H9 (cell line): ENCODE data around the gene FNDC3B. TPM values are rescaled to one million over a fixed set of nuclear protein-coding genes. Genes with fewer than 3 reads are reported as not detected.

ENCODE experiments used
- DNase-seq: peaks from one replicate; pipeline ENCODE4 v3.0.0-alpha.2; 2017
- H2AFZ ChIP-seq: one replicate; pipeline ENCODE4 v1.6.1; 2013; ENCODE audit warnings: mild to moderate bottlenecking, low read length, control low read depth, moderate library complexity
- H2AK5ac ChIP-seq: 2 replicates; pipeline ENCODE4 v1.6.1; 2013; ENCODE audit warnings: low read length, control low read depth, mixed read lengths; ENCODE audit not compliant: insufficient read length
- H2BK120ac ChIP-seq: one replicate; pipeline ENCODE4 v1.6.1; 2013; ENCODE audit warnings: low read depth, mild to moderate bottlenecking, low read length, control low read depth, inconsistent platforms; ENCODE audit not compliant: poor library complexity, severe bottlenecking
- H2BK12ac ChIP-seq: 2 replicates; pipeline ENCODE4 v1.6.1; 2013; ENCODE audit warnings: low read length, control low read depth, mixed read lengths, low read depth; ENCODE audit not compliant: insufficient read length
- H2BK15ac ChIP-seq: 2 replicates; pipeline ENCODE4 v1.6.1; 2013; ENCODE audit warnings: low read depth, low read length, control low read depth
- H2BK20ac ChIP-seq: one replicate; pipeline ENCODE4 v1.6.1; 2013; ENCODE audit warnings: low read depth, mild to moderate bottlenecking, low read length, control low read depth, inconsistent platforms; ENCODE audit not compliant: poor library complexity, severe bottlenecking
- H2BK5ac ChIP-seq: 2 replicates; pipeline ENCODE4 v1.6.1; 2013; ENCODE audit warnings: low read length, control low read depth, mixed read lengths; ENCODE audit not compliant: insufficient read length
- H3K14ac ChIP-seq: 2 replicates; pipeline ENCODE4 v1.6.1; 2013; ENCODE audit warnings: low read length, control low read depth; ENCODE audit not compliant: insufficient read depth
- H3K18ac ChIP-seq: 2 replicates; pipeline ENCODE4 v1.6.1; 2013; ENCODE audit warnings: low read depth, mild to moderate bottlenecking, mixed read lengths, low read length, control low read depth; ENCODE audit not compliant: insufficient read length
- H3K23ac ChIP-seq: 2 replicates; pipeline ENCODE4 v1.6.1; 2013; ENCODE audit warnings: low read length, control low read depth, mixed read lengths, low read depth; ENCODE audit not compliant: insufficient read length
- H3K23me2 ChIP-seq: 2 replicates; pipeline ENCODE4 v1.6.1; 2013; ENCODE audit warnings: low read depth, mild to moderate bottlenecking, mixed read lengths, low read length, control low read depth; ENCODE audit not compliant: insufficient read length, poor library complexity, severe bottlenecking
- H3K27ac ChIP-seq: 2 replicates; pipeline ENCODE4 v1.5.1; 2013; ENCODE audit warnings: low read length, control low read depth, mixed read lengths, low read depth; ENCODE audit not compliant: insufficient read length
- H3K27me3 ChIP-seq: 2 replicates; pipeline ENCODE4 v1.6.1; 2013; ENCODE audit warnings: low read length, control low read depth, inconsistent platforms; ENCODE audit not compliant: insufficient read depth
- H3K4ac ChIP-seq: 2 replicates; pipeline ENCODE4 v1.6.1; 2013; ENCODE audit warnings: low read depth, mild to moderate bottlenecking, control low read depth, inconsistent platforms, low read length, moderate library complexity
- H3K4me1 ChIP-seq: 2 replicates; pipeline ENCODE4 v1.6.1; 2013; ENCODE audit warnings: low read length, control low read depth, inconsistent platforms; ENCODE audit not compliant: insufficient read depth
- H3K4me2 ChIP-seq: 2 replicates; pipeline ENCODE4 v1.6.1; 2013; ENCODE audit warnings: low read length, control low read depth, mixed read lengths; ENCODE audit not compliant: insufficient read length, insufficient read depth
- H3K56ac ChIP-seq: 2 replicates; pipeline ENCODE4 v1.6.1; 2013; ENCODE audit warnings: low read depth, mild to moderate bottlenecking, mixed read lengths, low read length, control low read depth; ENCODE audit not compliant: insufficient read length
- H3K79me1 ChIP-seq: 2 replicates; pipeline ENCODE4 v1.6.1; 2013; ENCODE audit warnings: low read depth, mild to moderate bottlenecking, moderate library complexity, low read length, control low read depth, inconsistent platforms; ENCODE audit not compliant: insufficient read depth, poor library complexity, severe bottlenecking
- H3K79me2 ChIP-seq: 2 replicates; pipeline ENCODE4 v1.6.1; 2013; ENCODE audit warnings: low read length, control low read depth, inconsistent platforms; ENCODE audit not compliant: insufficient read depth
- H3K9ac ChIP-seq: 2 replicates; pipeline ENCODE4 v1.6.1; 2013; ENCODE audit warnings: low read length, control low read depth, mixed read lengths; ENCODE audit not compliant: insufficient read length; ENCODE audit errors: extremely low read depth
- H3K9me3 ChIP-seq: one replicate; pipeline ENCODE4 v1.6.1; 2013; ENCODE audit warnings: low read depth, low read length, inconsistent platforms; ENCODE audit not compliant: control insufficient read depth
- H3T11ph ChIP-seq: one replicate; pipeline ENCODE4 v1.6.1; 2013; ENCODE audit warnings: mild to moderate bottlenecking, low read length, control low read depth, inconsistent platforms
- H4K20me1 ChIP-seq: one replicate; pipeline ENCODE4 v1.6.1; 2013; ENCODE audit not compliant: control insufficient read depth, insufficient read length, insufficient read depth
- H4K5ac ChIP-seq: 2 replicates; pipeline ENCODE4 v1.6.1; 2013; ENCODE audit warnings: low read depth, mild to moderate bottlenecking, mixed read lengths, low read length, control low read depth; ENCODE audit not compliant: insufficient read length
- H4K8ac ChIP-seq: replicated peaks from 2 replicates; pipeline ENCODE4 v1.6.1; 2013; ENCODE audit warnings: low read length, control low read depth, mixed read lengths, low read depth; ENCODE audit not compliant: insufficient read length
- H4K91ac ChIP-seq: 2 replicates; pipeline ENCODE4 v1.6.1; 2013; ENCODE audit warnings: low read depth, mild to moderate bottlenecking, moderate library complexity, mixed read lengths, low read length, control low read depth; ENCODE audit not compliant: insufficient read length
- H3K27ac Mint-ChIP-seq, 3 experiments: 2 replicates in 2 of 3; 3 replicates in 1 of 3; pipeline ENCODE4 v1.8.0; 2020 to 2021; ENCODE audit warnings: mixed read lengths in 3 of 3, mild to moderate bottlenecking in 1 of 3, moderate library complexity in 1 of 3
- H3K27me3 Mint-ChIP-seq: 2 replicates; pipeline ENCODE4 v1.8.0; 2021; ENCODE audit warnings: low read depth, mild to moderate bottlenecking, moderate library complexity, mixed read lengths
- H3K36me3 Mint-ChIP-seq, 3 experiments: 2 replicates in 2 of 3; 3 replicates in 1 of 3; pipeline ENCODE4 v1.8.0; 2020 to 2021; ENCODE audit warnings: low read depth in 3 of 3, mixed read lengths in 3 of 3; ENCODE audit not compliant: insufficient read depth in 1 of 3
- H3K4me1 Mint-ChIP-seq, 2 experiments: 2 replicates each; pipeline ENCODE4 v1.8.0; 2020; ENCODE audit warnings: mixed read lengths in 2 of 2
- H3K4me3 Mint-ChIP-seq, 2 experiments: 2 replicates in 1 of 2; 3 replicates in 1 of 2; pipeline ENCODE4 v1.8.0; 2020 to 2021; ENCODE audit warnings: mild to moderate bottlenecking in 2 of 2, mixed read lengths in 2 of 2, moderate library complexity in 1 of 2
- H3K9me3 Mint-ChIP-seq, 2 experiments: 2 replicates in 1 of 2; 3 replicates in 1 of 2; pipeline ENCODE4 v1.8.0; 2020; ENCODE audit warnings: mild to moderate bottlenecking in 2 of 2, mixed read lengths in 2 of 2, moderate library complexity in 1 of 2
- WGBS: extraction: QIAGEN DNeasy Blood & Tissue Kit; methylation state at CpG from one replicate; pipeline ENCODE4 v1.1.7; 2013; ENCODE audit warnings: missing lambda C conversion rate, low lambda C conversion rate, mixed read lengths; ENCODE audit not compliant: insufficient read length; ENCODE audit errors: extremely low coverage; 5-methylcytosine and 5-hydroxymethylcytosine counted together
- total RNA-seq: library from RNA; stranded (reverse); gene quantifications from 2 replicates; pipeline ENCODE4 v1.2.1, GENCODE V29; 2021
- TF ChIP-seq, protein P1 (sequence below): fragments of 200-600 bp; sonication (generic); conservative IDR thresholded peaks from 3 replicates; pipeline ENCODE4 v1.8.0; 2021; ENCODE audit warnings: antibody characterized with exemption, mild to moderate bottlenecking

Gene FNDC3B
- total RNA-seq, 1 experiment from 2014 or later, result 43.8 TPM

DNA sequence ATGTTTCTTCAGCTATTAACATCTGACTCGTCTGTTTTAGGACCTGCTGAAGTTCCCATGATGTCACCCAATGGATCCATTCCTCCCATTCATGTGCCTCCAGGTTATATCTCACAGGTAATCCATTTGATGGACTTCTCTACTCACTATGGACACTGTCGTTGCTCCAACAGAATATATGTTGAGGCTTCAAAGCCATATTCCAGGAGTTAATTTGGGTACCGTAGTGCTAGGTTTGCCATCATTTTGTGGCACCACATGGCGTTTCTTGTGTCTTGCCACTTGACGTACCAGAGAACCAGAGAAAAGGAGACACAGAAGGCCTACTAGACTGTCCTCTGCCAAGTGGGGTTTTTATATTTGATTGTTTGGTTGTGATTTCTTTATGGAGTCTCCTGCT lies 187.5 kb downstream of the FNDC3B start:
- Histone ChIP-seq H3T11ph (no peak overlapping the region), H4K20me1 (no peaks in the 10 kb centered on the region)

More for the DNA sequence above, 187.5 kb downstream of the FNDC3B start:
- H3K27ac Mint-ChIP-seq, result 0 out of 7 replicates have a peak overlapping the region, but pooled peaks of 1 of the 3 experiments have one; percentile 12
- H3K9me3 ChIP-seq, result no peaks in the 10 kb centered on the region
- no peak overlapping the region for H4K8ac ChIP-seq
- no peak overlapping the region for H2AK5ac ChIP-seq
- H4K91ac ChIP-seq, result no peak overlapping the region
- no peak overlapping the region for H2BK12ac ChIP-seq
- H3K36me3 Mint-ChIP-seq, result peaks cover 11 to 16% (median 13%) of the 10 kb centered on the region in 3 experiments; a peak in 6 of 7 replicates
- peaks cover 39 to 41% of the 10 kb centered on the region in 2 experiments for H3K4me1 Mint-ChIP-seq
- no peak overlapping the region for H3K14ac ChIP-seq
- no peak overlapping the region for H2BK20ac ChIP-seq
- no peak overlapping the region for H3K4me2 ChIP-seq
- H3K56ac ChIP-seq, result no peak overlapping the region
- TF ChIP-seq, protein P1, sequence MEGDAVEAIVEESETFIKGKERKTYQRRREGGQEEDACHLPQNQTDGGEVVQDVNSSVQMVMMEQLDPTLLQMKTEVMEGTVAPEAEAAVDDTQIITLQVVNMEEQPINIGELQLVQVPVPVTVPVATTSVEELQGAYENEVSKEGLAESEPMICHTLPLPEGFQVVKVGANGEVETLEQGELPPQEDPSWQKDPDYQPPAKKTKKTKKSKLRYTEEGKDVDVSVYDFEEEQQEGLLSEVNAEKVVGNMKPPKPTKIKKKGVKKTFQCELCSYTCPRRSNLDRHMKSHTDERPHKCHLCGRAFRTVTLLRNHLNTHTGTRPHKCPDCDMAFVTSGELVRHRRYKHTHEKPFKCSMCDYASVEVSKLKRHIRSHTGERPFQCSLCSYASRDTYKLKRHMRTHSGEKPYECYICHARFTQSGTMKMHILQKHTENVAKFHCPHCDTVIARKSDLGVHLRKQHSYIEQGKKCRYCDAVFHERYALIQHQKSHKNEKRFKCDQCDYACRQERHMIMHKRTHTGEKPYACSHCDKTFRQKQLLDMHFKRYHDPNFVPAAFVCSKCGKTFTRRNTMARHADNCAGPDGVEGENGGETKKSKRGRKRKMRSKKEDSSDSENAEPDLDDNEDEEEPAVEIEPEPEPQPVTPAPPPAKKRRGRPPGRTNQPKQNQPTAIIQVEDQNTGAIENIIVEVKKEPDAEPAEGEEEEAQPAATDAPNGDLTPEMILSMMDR, result no peak
- no peak overlapping the region for H3K9ac ChIP-seq
- no peak overlapping the region for H3K4ac ChIP-seq
- no peak overlapping the region for H3K4me3 Mint-ChIP-seq
- no peak overlapping the region for H2BK120ac ChIP-seq
- H2BK15ac ChIP-seq, result no peak overlapping the region
- WGBS, result no CpG with 5 or more reads among the region's 5 CpGs
- H4K5ac ChIP-seq, result no peak overlapping the region
- DNase-seq, result no peak
- H3K27me3 Mint-ChIP-seq, result no peaks in the 10 kb centered on the region
- no peaks in the 10 kb centered on the region for H3K9me3 Mint-ChIP-seq
- no peak overlapping the region for H3K23ac ChIP-seq
- H3K4me1 ChIP-seq, result peaks cover 9% of the 10 kb centered on the region; the same call in 1 of the 2 replicates
- H3K79me1 ChIP-seq, result no peaks in the 10 kb centered on the region
- H3K23me2 ChIP-seq, result no peaks in the 10 kb centered on the region
- H2BK5ac ChIP-seq, result no peak overlapping the region
- H3K79me2 ChIP-seq, result peaks cover 4% of the 10 kb centered on the region; the same call in 1 of the 2 replicates
- no peak overlapping the region for H3K18ac ChIP-seq
- H3K27me3 ChIP-seq, result no peaks in the 10 kb centered on the region
- H3K27ac ChIP-seq, result no peak overlapping the region
- no peak overlapping the region for H2AFZ ChIP-seq
